NOMO-1 treated with dmso at 0.1 percent for 144 hours (cell line): ENCODE measurements around the gene ACOT6.
A peak's percentile ranks its signal among the peaks of the same experiment; 100 is the strongest.
"Not testable (repeated sequence)": the region's sequence is repeated elsewhere in the genome, so short reads cannot be mapped to it uniquely, and the experiment has no call there.

Experiments used
- DNase-seq: peaks from one replicate; lab custom pipeline; 2025; ENCODE audit not compliant: unreplicated experiment; lab: John Stamatoyannopoulos, UW

Gene ACOT6

GRCh38 chr14:73612339-73613045, at the start of gene ACOT6:
Gene ACOT6, plus strand, starts transcription at chr14:73612517. Its CDS starts 55 bp downstream, at chr14:73612572.
- peak; percentile 70 for DNase-seq

DNA sequence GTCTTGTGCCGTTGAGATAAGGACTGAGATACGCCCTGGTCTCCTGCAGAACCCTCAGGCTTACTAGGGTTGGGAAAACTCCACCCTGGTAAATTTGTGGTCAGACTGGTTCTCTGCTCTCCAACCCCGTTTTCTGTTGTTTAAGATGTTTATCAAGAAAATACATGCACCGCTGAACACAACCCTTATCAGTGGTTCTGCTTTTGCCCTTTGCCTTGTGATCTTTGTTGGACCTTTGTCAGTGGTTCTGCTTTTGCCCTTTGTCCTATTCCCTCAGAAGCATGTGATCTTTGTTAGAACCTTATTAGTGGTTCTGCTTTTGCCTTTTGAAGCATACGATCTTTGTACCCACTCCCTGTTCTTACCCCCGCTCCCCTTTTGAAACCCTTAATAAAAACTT, 49.6 kb upstream of the ACOT6 start:
- not testable (repeated sequence) for DNase-seq

DNA sequence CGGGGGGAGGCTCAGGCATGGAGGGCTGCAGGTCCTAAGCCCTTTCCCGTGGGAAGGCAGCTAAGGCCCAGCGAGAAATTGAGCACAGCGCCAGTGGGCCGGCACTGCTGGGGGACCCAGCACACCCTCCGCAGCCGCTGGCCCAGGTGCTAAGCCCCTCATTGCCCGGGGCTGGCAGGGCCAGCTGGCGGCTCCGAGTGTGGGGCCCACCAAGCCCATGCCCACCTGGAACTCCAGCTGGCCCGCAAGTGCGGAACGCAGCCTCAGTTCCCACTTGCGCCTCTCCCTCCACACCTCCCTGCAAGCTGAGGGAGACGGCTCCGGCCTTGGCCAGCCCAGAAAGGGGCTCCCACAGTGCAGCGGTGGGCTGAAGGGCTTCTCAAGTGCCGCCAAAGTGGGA, 45.9 kb upstream of the ACOT6 start:
- DNase-seq = not testable (repeated sequence)

GRCh38 chr14:73566935-73567334, 45.4 kb upstream of the ACOT6 start:
- not testable (repeated sequence) for DNase-seq

DNA sequence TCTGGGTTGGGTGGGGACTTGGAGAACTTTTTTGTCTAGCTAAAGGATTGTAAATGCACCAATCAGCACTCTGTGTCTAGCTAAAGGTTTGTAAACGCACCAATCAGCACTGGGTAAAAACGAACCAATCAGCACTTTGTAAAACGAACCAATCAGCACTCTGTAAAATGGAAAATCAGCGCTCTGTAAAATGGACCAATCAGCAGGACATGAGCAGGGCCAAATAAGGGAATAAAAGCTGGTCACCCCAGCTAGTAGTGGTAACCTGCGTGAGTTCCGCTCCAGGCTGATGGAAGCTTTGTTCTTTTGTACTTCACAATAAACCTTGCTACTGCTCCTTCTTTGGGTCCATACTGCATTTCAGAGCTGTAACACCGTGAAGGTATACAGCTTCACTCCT, 45.0 kb upstream of the ACOT6 start:
- no peak for DNase-seq

GRCh38 chr14:73567951-73568885, 44.1 kb upstream of the ACOT6 start:
- DNase-seq = no peak

DNA sequence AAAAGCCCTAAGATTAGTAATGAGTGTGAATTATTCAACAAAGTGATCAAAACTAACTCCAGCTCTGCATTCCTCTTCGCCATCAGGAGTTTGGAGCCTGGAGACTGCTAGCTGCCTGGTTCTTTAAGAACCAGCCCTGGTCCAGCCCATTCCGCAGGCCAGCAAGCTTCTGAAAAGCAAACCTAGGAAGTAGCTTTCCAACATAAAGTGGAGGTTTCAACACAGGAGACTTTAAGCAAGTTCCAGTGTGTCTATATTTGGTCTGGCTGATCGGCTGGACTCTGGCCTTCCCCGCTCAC, 43.5 kb upstream of the ACOT6 start:
- not testable (repeated sequence) for DNase-seq

- peak; percentile 65 for DNase-seq
Observed at GRCh38 chr14:73569185-73569958, 42.9 kb upstream of the ACOT6 start, which contains the start of gene ACOT2. Gene ACOT2, plus strand, starts transcription at chr14:73569213. Its CDS starts 28 bp downstream, at chr14:73569241.

DNA sequence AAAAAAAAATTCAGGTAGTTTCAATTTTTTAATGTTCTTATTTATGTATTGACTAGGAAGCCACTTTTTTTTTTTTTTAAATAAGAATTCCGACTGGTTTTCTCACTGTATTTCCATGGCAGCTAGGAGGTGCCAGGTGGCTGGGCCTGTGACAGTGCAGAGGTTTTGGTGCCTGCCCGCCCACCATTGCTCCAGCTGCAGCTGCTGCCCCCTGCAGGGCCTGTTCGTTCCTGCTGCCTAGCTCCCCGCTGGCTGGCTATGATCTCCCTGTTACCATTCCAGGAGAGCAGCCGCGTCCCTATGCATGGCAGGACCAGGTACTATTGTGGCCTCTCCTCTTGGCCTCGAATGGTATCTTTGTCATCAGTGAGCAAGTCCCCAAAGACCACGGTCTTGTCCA, 41.4 kb upstream of the ACOT6 start:
- not testable (repeated sequence) for DNase-seq

DNA sequence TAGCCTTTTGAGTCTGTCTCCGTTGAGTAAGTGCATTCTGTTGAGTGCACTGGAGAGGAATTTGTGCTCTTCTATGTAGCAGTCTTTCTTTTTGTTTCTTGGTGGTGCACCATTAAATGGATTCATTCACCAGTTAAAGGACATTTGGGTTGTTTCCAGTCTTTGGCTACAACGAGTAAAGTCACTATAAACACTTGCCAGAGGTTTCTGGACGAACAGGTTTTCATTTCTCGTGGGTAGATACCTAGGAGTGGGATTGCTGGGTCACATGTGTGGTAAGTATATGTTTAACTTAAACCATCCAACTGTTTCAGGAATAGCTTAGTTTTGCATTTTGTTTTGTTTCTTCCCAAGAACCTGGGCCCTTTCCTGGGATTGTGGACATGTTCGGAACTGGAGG, 39.3 kb upstream of the ACOT6 start:
- DNase-seq = not testable (repeated sequence)

DNA sequence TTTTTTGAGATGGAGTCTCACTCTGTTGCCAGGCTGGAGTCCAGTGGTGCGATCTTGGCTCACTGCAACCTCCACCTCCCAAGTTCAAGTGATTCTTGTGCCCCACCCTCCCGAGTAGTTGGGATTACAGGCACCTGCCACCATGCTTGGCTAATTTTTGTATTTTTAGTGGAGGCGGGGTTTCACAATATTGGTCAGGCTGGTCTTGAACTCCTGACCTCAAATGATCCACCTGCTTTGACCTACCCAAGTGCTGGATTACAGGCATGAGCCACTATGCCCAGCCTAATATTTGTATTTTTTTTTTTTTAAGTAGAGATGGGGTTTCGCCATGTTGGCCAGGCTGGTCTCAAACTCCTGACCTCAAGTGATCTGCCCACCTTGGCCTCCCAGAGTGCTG, 38.6 kb upstream of the ACOT6 start:
- not testable (repeated sequence) for DNase-seq

- not testable (repeated sequence) for DNase-seq
Observed at GRCh38 chr14:73574251-73574650, 38.1 kb upstream of the ACOT6 start.

DNA sequence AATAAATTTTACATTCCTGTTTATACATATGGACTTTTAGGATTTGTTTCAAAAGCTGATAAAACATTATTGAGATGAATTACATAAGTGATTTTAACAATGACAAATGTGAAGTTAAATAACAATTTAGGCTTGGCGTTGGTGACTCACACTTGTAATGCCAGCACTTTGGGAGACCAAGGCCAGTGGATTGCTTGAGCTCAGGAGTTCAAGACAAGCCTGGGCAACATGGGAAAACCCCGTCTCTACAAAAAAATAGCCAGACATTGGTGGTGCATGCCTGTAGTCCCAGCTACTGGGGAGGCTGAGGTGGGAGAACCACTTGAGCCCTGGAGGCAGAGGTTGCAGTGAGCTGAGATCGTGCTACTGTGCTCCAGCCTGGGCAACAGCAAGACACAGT, 35.9 kb upstream of the ACOT6 start:
- no peak for DNase-seq

DNA sequence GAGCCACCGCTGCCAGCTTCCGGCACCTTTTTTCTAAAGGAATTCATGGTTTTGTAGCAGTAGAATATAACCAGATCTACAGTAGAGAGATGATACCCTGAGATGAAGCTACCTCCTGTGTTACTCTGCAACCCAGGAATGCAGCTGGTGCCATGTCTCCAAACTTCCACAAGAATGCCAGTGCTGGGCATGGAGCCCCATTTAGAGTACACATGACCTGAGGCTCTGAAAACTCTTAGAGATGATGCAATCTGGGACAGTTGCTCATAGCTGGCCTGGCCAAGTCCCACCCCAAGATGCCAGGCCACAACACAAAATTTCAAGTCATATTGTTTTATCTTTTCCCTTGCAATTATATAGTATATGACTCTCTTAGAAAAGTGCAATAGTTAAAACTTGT, 35.1 kb upstream of the ACOT6 start:
- DNase-seq = not testable (repeated sequence)

- not testable (repeated sequence) for DNase-seq
Observed at GRCh38 chr14:73582102-73582979, 30.0 kb upstream of the ACOT6 start.

GRCh38 chr14:73588695-73589094, 23.6 kb upstream of the ACOT6 start:
- no peak for DNase-seq

GRCh38 chr14:73589116-73589515, 23.2 kb upstream of the ACOT6 start:
- no peak for DNase-seq

DNA sequence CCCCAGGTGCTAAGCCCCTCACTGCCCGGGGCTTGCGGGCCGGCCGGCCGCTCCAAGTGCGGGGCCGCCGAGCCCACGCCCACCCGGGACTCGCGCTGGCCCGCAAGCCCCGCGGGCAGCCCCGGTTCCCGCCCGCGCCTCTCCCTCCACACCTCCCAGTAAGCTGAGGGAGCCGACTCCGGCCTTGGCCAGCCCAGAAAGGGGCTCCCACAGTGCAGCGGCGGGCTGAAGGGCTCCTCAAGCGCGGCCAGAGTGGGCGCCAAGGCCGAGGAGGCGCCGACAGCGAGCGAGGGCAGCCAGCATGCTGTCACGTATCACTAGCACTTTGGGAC, 21.7 kb upstream of the ACOT6 start:
- not testable (repeated sequence) for DNase-seq

- DNase-seq = peak; percentile 47
Observed at GRCh38 chr14:73591690-73592449, 20.4 kb upstream of the ACOT6 start, which contains the start of gene ACOT4. Gene ACOT4, plus strand, starts transcription at chr14:73591873. Its CDS starts 87 bp downstream, at chr14:73591960.

GRCh38 chr14:73594491-73594890, 17.8 kb upstream of the ACOT6 start:
- no peak for DNase-seq
